ENCODE results near the gene APOA4.
A peak's percentile ranks its signal among the peaks of the same experiment; 100 is the strongest.

Gene APOA4

DNA sequence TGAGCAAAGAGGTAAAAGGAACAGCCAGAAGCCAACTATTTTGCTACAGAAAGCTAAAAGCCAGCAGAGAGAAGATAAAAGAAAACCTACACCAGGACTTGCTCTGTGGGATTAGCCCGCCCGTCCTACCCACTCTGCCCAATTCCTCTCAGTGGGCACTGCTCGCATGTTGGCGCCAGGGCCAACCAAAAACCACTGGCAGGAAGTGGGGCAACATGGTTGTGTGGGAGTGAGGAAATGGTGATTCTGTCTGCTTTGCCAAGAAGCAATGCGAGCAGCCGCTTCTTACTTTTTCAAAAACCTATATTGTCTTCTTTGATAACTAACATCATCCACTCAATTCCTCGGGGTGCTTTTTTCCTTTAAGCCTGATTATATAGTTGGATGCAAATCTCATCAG is 28.5 kb upstream of the APOA4 start:
- Histone ChIP-seq H3K4me1 (ENCODE audit: control insufficient read depth, insufficient read depth, low read length, poor library complexity, severe bottlenecking) (peaks cover 55% of the 10 kb centered on the region), H3K36me3 (ENCODE audit: control insufficient read depth, insufficient read depth, low read length) (peaks cover 24% of the 10 kb centered on the region), H3K27ac (ENCODE audit: insufficient read depth, low read length, poor library complexity, severe bottlenecking) (peak overlapping the region; percentile 55), H3K4me3 (ENCODE audit: insufficient read depth, low read depth, low read length, poor library complexity, severe bottlenecking) (no peak overlapping the region), H3K27me3 (replicated peaks; ENCODE audit: control insufficient read depth, insufficient read depth, low read length, poor library complexity, severe bottlenecking) (no peaks in the 10 kb centered on the region), H3K9me3 (ENCODE audit: control insufficient read depth, low read length) (no peaks in the 10 kb centered on the region)
- DNase-seq = peak; percentile 32 to 53 (median 38)

DNA sequence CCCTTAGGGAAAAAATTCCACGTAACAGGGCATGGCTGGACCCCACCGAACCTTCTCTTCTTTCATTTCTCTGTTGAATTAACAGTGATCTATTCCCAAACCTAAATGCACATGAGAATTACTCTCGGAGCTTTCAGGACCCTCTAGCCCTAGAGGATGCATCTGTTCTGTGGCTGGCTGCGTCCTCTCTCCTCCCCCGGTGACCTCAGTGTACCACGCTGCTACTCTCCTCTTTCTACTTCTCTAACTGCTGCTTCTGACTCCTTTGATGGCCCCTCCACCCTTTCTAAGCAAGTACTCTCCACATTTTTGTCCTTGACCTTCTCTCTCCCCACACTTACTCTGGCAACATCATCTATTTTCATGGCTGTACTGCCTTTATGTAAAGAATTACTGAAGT is 26.4 kb upstream of the APOA4 start:
- H3K9me3 ChIP-seq (ENCODE audit: control insufficient read depth, low read length) = no peaks in the 10 kb centered on the region
- peaks cover 38% of the 10 kb centered on the region for H3K4me1 ChIP-seq (ENCODE audit: control insufficient read depth, insufficient read depth, low read length, poor library complexity, severe bottlenecking)
- DNase-seq = no peak
- no peak overlapping the region for H3K4me3 ChIP-seq (ENCODE audit: insufficient read depth, low read depth, low read length, poor library complexity, severe bottlenecking)
- H3K36me3 ChIP-seq (ENCODE audit: control insufficient read depth, insufficient read depth, low read length) = peaks cover 42% of the 10 kb centered on the region
- H3K27me3 ChIP-seq (replicated peaks; ENCODE audit: control insufficient read depth, insufficient read depth, low read length, poor library complexity, severe bottlenecking) = no peaks in the 10 kb centered on the region
- H3K27ac ChIP-seq (ENCODE audit: insufficient read depth, low read length, poor library complexity, severe bottlenecking) = no peak overlapping the region

DNA sequence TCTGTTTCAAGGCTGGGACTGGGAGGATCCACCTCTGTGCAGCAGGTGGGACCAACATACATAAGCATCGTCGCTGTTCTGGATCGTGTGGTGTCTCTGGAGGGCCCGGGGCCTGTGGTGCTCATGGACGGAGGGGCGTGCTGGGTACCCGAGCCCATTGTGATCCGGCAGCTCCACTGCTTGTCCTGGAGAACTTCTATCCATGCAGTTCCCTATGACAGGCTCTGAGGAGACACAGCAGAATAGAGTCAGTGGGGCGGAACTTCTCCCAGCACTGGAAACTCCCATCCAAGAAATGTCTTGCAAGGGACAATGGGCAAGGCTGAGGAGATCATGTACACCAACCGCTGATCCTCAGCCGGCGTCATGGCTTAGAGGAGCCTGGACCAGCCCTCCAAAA is 26.0 kb upstream of the APOA4 start:
- Histone ChIP-seq H3K9me3 (ENCODE audit: control insufficient read depth, low read length) (no peaks in the 10 kb centered on the region), H3K4me1 (ENCODE audit: control insufficient read depth, insufficient read depth, low read length, poor library complexity, severe bottlenecking) (peaks cover 34% of the 10 kb centered on the region), H3K36me3 (ENCODE audit: control insufficient read depth, insufficient read depth, low read length) (peaks cover 42% of the 10 kb centered on the region), H3K27me3 (replicated peaks; ENCODE audit: control insufficient read depth, insufficient read depth, low read length, poor library complexity, severe bottlenecking) (no peaks in the 10 kb centered on the region), H3K4me3 (ENCODE audit: insufficient read depth, low read depth, low read length, poor library complexity, severe bottlenecking) (no peak overlapping the region), H3K27ac (ENCODE audit: insufficient read depth, low read length, poor library complexity, severe bottlenecking) (no peak overlapping the region)
- no peak for DNase-seq

- Histone ChIP-seq H3K27ac (ENCODE audit: insufficient read depth, low read length, poor library complexity, severe bottlenecking) (no peak overlapping the region), H3K4me3 (ENCODE audit: insufficient read depth, low read depth, low read length, poor library complexity, severe bottlenecking) (no peak overlapping the region), H3K27me3 (replicated peaks; ENCODE audit: control insufficient read depth, insufficient read depth, low read length, poor library complexity, severe bottlenecking) (no peaks in the 10 kb centered on the region), H3K9me3 (ENCODE audit: control insufficient read depth, low read length) (no peaks in the 10 kb centered on the region), H3K4me1 (ENCODE audit: control insufficient read depth, insufficient read depth, low read length, poor library complexity, severe bottlenecking) (peaks cover 20% of the 10 kb centered on the region), H3K36me3 (ENCODE audit: control insufficient read depth, insufficient read depth, low read length) (peaks cover 49% of the 10 kb centered on the region)
- no peak for DNase-seq
Measured at GRCh38 chr11:116847612-116848011, 24.5 kb upstream of the APOA4 start.

DNA sequence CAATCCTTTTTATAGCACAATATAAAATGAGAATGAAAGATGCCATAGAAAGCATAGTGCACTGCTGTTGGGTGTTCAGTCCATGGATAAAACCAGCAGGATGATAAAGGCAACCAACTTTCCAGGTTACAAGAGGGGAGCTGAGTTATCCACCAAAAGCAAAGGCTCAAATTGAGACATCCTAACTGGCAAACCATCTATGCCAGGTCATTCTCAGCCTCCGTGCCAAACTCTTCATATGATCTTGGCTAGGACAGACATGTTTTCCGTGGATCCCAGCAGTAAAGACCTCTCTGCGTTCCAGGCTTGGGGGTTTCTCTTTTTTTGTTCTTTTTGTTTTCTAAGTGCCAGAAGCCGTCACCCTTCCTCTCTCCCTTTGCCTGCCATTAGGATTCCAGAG is 21.6 kb upstream of the APOA4 start:
- Histone ChIP-seq H3K36me3 (ENCODE audit: control insufficient read depth, insufficient read depth, low read length) (peaks cover 49% of the 10 kb centered on the region), H3K27ac (ENCODE audit: insufficient read depth, low read length, poor library complexity, severe bottlenecking) (no peak overlapping the region), H3K4me3 (ENCODE audit: insufficient read depth, low read depth, low read length, poor library complexity, severe bottlenecking) (no peak overlapping the region), H3K27me3 (replicated peaks; ENCODE audit: control insufficient read depth, insufficient read depth, low read length, poor library complexity, severe bottlenecking) (no peaks in the 10 kb centered on the region), H3K9me3 (ENCODE audit: control insufficient read depth, low read length) (no peaks in the 10 kb centered on the region), H3K4me1 (ENCODE audit: control insufficient read depth, insufficient read depth, low read length, poor library complexity, severe bottlenecking) (no peaks in the 10 kb centered on the region)
- no peak for DNase-seq

DNA sequence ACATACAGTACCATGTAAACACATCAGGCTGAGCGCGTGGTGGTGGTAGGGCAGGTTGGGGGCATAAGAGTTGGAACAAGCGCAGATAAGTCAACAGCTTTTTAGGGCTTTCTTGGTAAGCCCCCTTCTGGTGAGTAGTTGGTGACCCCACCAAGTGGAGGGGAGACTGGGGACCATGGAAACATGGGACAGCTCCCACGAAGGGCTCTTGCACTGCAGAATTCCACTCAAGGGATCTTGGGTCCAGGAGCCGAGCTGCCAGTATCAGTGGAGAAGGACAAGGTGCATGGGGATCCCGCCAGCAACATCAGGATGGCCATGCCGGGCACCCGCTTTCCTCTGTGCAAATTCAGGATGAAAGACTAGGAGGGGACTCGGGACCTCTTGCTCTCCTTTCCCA is 20.6 kb upstream of the APOA4 start:
- H3K27ac ChIP-seq (ENCODE audit: insufficient read depth, low read length, poor library complexity, severe bottlenecking) = no peak overlapping the region
- H3K9me3 ChIP-seq (ENCODE audit: control insufficient read depth, low read length) = no peaks in the 10 kb centered on the region
- H3K36me3 ChIP-seq (ENCODE audit: control insufficient read depth, insufficient read depth, low read length) = peaks cover 43% of the 10 kb centered on the region
- DNase-seq = no peak
- no peaks in the 10 kb centered on the region for H3K4me1 ChIP-seq (ENCODE audit: control insufficient read depth, insufficient read depth, low read length, poor library complexity, severe bottlenecking)
- no peak overlapping the region for H3K4me3 ChIP-seq (ENCODE audit: insufficient read depth, low read depth, low read length, poor library complexity, severe bottlenecking)
- H3K27me3 ChIP-seq (replicated peaks; ENCODE audit: control insufficient read depth, insufficient read depth, low read length, poor library complexity, severe bottlenecking) = no peaks in the 10 kb centered on the region

DNA sequence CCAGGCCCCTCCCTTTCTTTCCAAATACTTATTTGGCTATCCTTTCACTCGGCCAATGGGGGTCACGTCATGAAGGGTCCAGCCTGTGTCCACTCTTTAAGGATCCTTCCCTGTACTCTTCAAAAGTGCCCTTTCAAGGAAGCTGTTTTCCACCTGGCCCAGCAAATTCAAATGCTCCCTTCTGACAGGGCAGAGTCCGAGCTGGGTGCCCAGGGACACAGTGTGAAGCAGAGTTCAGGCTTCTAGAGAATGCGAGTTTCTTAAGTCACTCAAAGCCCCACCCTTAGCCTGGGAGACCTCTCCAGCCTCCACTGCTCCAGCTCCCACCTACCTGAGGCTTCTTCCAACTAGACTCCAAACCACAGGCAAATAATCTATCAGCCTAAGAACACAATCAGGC is 19.8 kb upstream of the APOA4 start:
- Histone ChIP-seq H3K27me3 (replicated peaks; ENCODE audit: control insufficient read depth, insufficient read depth, low read length, poor library complexity, severe bottlenecking) (no peaks in the 10 kb centered on the region), H3K36me3 (ENCODE audit: control insufficient read depth, insufficient read depth, low read length) (peaks cover 38% of the 10 kb centered on the region), H3K9me3 (ENCODE audit: control insufficient read depth, low read length) (no peaks in the 10 kb centered on the region), H3K27ac (ENCODE audit: insufficient read depth, low read length, poor library complexity, severe bottlenecking) (no peak overlapping the region), H3K4me1 (ENCODE audit: control insufficient read depth, insufficient read depth, low read length, poor library complexity, severe bottlenecking) (no peaks in the 10 kb centered on the region), H3K4me3 (ENCODE audit: insufficient read depth, low read depth, low read length, poor library complexity, severe bottlenecking) (no peak overlapping the region)
- DNase-seq = no peak

DNA sequence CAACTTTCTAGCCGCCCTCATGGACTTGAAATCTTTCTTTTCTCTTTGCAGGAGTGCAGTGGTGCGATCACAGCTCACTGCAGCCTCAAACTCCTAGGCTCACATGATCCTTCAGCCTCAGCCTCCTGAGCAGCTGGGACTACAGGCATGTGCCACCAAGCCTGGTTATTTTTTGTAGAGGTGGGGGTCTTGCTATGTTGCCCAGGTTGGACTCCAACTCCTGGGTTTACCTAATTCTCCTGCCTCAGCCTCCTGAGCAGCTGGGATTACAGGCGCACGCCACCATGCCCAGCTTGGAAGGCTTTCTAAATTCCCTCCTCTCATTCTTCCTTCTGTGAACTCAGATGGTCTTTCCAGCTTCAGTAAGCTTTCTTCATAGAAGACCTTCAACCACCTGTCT is 19.0 kb upstream of the APOA4 start:
- H3K27me3 ChIP-seq (replicated peaks; ENCODE audit: control insufficient read depth, insufficient read depth, low read length, poor library complexity, severe bottlenecking) = no peaks in the 10 kb centered on the region

DNA sequence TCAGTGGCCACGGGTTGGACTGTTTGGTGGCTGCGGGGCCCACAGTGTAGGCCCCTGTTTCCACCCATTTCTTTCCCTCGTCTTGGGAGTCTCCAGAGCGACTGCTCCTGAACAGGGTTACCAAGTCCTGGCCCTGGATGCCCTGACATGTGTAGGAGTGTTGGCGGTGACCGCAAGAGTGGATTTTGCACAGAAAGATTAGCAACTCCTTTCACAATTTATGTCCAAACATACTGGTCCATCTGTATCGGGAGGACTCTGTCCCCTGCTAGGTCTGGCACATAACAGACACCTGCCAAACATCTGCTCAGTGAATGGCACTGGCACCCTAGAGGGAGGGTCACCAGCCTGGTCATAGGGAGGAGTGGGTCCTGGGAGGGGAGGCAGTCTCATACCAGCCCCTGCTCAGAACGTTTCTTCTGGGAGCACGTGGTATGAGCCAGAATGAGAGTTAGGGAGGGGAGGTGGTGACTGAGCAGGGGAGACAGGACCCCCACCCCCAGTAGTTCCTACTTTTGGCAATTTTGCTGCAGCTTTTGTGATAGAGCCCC is 17.7 kb upstream of the APOA4 start:
- no peak overlapping the region for H3K27ac ChIP-seq (ENCODE audit: insufficient read depth, low read length, poor library complexity, severe bottlenecking)
- no peak overlapping the region for H3K4me3 ChIP-seq (ENCODE audit: insufficient read depth, low read depth, low read length, poor library complexity, severe bottlenecking)
- no peaks in the 10 kb centered on the region for H3K27me3 ChIP-seq (replicated peaks; ENCODE audit: control insufficient read depth, insufficient read depth, low read length, poor library complexity, severe bottlenecking)
- peaks cover 18% of the 10 kb centered on the region for H3K36me3 ChIP-seq (ENCODE audit: control insufficient read depth, insufficient read depth, low read length)
- no peaks in the 10 kb centered on the region for H3K9me3 ChIP-seq (ENCODE audit: control insufficient read depth, low read length)
- H3K4me1 ChIP-seq (ENCODE audit: control insufficient read depth, insufficient read depth, low read length, poor library complexity, severe bottlenecking) = peaks cover 5% of the 10 kb centered on the region
- no peak for DNase-seq

More for the DNA sequence above, 19.0 kb upstream of the APOA4 start:
- no peaks in the 10 kb centered on the region for H3K4me1 ChIP-seq (ENCODE audit: control insufficient read depth, insufficient read depth, low read length, poor library complexity, severe bottlenecking)
- H3K4me3 ChIP-seq (ENCODE audit: insufficient read depth, low read depth, low read length, poor library complexity, severe bottlenecking) = no peak overlapping the region
- no peaks in the 10 kb centered on the region for H3K9me3 ChIP-seq (ENCODE audit: control insufficient read depth, low read length)
- peaks cover 30% of the 10 kb centered on the region for H3K36me3 ChIP-seq (ENCODE audit: control insufficient read depth, insufficient read depth, low read length)
- H3K27ac ChIP-seq (ENCODE audit: insufficient read depth, low read length, poor library complexity, severe bottlenecking) = no peak overlapping the region
- DNase-seq = no peak

DNA sequence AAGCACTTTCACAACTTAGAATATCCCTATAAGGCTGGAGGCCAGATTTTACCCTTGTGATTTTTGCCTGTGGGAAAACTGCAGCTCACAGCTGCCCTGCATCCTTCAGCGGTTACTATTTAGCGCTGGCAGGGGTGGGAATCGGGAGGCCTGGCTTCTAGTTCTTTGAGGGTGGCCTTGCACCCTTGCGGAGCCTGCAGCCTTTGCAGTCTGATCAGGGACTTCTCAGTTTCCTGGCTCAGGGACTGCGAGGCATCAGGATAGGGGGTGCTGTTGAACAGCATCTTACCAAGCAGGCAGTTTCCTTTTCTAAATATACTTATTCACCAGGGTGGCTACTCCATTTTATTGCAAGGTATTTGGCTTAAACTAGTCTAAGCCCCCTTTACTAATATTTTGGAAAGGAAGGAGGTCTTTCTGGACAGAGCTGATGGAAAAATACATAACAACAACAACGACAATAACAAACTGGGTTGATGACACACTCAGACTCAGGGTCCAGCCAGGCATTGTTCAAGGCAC is 17.2 kb upstream of the APOA4 start:
- no peak for DNase-seq

More for the DNA sequence above, 17.2 kb upstream of the APOA4 start:
- no peaks in the 10 kb centered on the region for H3K27me3 ChIP-seq (replicated peaks; ENCODE audit: control insufficient read depth, insufficient read depth, low read length, poor library complexity, severe bottlenecking)
- H3K4me3 ChIP-seq (ENCODE audit: insufficient read depth, low read depth, low read length, poor library complexity, severe bottlenecking) = no peak overlapping the region
- H3K4me1 ChIP-seq (ENCODE audit: control insufficient read depth, insufficient read depth, low read length, poor library complexity, severe bottlenecking) = peaks cover 8% of the 10 kb centered on the region
- no peaks in the 10 kb centered on the region for H3K9me3 ChIP-seq (ENCODE audit: control insufficient read depth, low read length)
- H3K27ac ChIP-seq (ENCODE audit: insufficient read depth, low read length, poor library complexity, severe bottlenecking) = no peak overlapping the region
- H3K36me3 ChIP-seq (ENCODE audit: control insufficient read depth, insufficient read depth, low read length) = peaks cover 14% of the 10 kb centered on the region
